ENCODE results near the gene WNT7B. TPM values are rescaled to one million over a fixed set of nuclear protein-coding genes. Genes with fewer than 3 reads are reported as not detected.
"Not testable (repeated sequence)": the region's sequence is repeated elsewhere in the genome, so short reads cannot be mapped to it uniquely, and the experiment has no call there.

The WNT7B gene
- total RNA-seq, 1 donor from 2014 or later = 3.7 TPM

DNA sequence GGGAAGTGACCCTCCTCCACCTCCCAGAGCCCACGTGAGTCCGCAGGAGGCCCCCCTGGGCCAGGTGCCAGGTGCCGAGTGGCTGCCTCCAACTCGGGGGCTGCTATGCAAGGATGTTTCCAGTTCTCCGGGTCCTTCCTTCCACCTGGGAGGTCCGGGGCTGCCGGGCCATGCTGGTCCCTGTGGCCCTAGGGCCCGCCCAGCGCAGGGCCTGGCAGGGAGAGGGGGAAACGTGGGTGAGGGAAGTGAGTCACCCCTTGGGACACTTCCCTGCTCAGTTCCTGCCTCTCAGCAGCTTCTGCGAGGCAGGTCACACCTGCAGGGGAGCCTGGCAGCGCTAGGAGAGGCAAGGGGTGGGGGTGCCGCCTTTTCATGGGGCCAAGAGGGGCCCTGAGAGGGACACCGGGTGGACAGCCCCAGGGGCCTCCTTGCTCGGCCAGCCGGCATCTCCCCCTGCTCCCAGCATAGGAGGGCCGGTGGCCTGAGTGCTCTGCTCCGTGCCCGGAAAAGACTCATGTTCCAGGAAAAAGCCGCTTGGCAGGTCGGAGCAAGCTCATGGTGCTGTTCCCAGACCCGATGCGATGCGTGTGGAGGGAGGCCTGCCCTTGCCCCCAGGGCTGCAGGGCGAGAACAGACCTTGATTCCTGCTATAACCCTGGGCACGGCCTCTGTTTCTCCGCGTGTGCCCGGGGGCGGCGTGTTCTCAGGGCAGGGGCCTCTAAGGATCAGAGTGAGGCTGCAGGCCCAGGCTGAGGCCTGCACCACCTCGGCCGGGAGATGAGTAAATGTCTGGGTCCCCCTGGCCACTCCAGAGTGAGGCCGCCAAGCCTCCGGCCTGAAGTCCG lies 30.3 kb upstream of the WNT7B start:
- Mint-ChIP-seq H3K4me3 (ENCODE audit: low read depth) (no peak overlapping the region), H3K27ac (no peak overlapping the region)

DNA sequence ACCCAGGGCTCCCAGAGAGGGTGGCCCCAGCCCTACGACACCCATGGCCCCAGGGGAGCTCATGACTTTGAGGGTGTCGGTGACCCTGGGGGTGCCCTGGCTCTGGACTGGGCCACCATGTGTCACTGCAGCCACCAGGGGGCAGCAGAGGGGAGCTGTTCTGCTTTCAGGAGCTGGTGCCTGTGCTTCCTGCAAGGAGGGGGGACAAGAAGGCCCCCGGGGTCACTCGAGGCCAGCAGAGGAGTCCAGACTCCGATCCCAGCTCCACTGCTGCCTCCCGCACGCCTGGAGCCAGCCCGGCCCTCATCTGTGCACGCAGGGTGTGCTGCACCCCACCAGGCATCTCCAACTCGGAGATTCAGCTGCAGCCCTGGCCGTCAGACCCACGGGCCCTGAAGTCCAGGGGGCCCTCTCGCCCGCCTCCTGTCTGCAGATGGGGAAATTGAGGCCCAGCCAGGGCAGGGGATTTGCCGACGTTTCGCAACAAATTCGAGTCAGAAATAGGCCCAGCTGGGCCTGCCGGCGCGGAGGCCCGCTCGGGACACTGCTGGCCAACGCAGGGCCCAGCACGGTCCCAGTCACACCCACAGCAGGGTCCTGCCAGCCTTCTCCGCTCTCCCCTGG lies 29.5 kb upstream of the WNT7B start:
- TF ChIP-seq, protein P1, sequence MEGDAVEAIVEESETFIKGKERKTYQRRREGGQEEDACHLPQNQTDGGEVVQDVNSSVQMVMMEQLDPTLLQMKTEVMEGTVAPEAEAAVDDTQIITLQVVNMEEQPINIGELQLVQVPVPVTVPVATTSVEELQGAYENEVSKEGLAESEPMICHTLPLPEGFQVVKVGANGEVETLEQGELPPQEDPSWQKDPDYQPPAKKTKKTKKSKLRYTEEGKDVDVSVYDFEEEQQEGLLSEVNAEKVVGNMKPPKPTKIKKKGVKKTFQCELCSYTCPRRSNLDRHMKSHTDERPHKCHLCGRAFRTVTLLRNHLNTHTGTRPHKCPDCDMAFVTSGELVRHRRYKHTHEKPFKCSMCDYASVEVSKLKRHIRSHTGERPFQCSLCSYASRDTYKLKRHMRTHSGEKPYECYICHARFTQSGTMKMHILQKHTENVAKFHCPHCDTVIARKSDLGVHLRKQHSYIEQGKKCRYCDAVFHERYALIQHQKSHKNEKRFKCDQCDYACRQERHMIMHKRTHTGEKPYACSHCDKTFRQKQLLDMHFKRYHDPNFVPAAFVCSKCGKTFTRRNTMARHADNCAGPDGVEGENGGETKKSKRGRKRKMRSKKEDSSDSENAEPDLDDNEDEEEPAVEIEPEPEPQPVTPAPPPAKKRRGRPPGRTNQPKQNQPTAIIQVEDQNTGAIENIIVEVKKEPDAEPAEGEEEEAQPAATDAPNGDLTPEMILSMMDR (IDR thresholded peaks at IDR 0.05; ENCODE audit: unreplicated experiment) = peak; percentile 98
- Mint-ChIP-seq H3K27me3 (peaks cover 11% of the 10 kb centered on the region), H3K9me3 (ENCODE audit: low read depth) (no peaks in the 10 kb centered on the region), H3K36me3 (ENCODE audit: insufficient read depth) (no peaks in the 10 kb centered on the region), H3K27ac (no peak overlapping the region), H3K4me1 (ENCODE audit: low read depth) (no peaks in the 10 kb centered on the region), H3K4me3 (ENCODE audit: low read depth) (no peak overlapping the region)
- DNase-seq (ENCODE audit: low spot score, unreplicated experiment) = peak; percentile 86

More for the DNA sequence above, 30.3 kb upstream of the WNT7B start:
- TF ChIP-seq, protein P1 (IDR thresholded peaks at IDR 0.05; ENCODE audit: unreplicated experiment) = no peak
- no peak for DNase-seq (ENCODE audit: low spot score, unreplicated experiment)
- no peaks in the 10 kb centered on the region for H3K36me3 Mint-ChIP-seq (ENCODE audit: insufficient read depth)
- no peaks in the 10 kb centered on the region for H3K4me1 Mint-ChIP-seq (ENCODE audit: low read depth)
- no peaks in the 10 kb centered on the region for H3K9me3 Mint-ChIP-seq (ENCODE audit: low read depth)
- peaks cover 9% of the 10 kb centered on the region for H3K27me3 Mint-ChIP-seq

DNA sequence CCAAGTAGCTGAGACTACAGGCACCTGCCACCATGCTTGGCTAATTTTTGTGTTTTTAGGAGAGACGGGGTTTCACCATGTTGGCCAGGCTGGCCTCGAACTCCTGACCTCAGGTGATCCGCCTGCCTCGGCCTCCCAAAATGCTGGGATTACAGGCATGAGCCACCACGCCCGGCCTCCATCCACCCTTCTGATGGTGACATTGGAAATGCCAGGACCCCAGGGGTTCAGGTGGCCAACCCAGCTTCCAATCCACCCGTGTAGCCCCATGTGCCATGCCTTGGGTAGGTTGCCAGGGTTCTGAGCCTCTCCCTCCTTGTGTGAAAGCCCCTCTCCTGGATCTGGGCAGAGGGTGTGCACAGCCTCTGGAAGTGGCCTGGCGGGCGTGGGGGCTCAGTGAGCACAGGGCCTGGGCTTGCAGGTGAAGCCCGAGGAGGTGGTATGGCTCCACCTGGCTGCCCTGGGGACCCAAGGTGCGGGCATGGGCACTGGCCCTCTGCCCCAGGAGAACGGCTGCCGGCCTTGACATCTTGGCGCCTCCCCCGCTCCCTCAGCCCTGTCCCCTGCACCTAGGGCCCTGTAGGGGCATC lies 28.2 kb upstream of the WNT7B start:
- not testable (repeated sequence) for H3K27me3 Mint-ChIP-seq; DNase-seq (ENCODE audit: low spot score, unreplicated experiment); H3K27ac Mint-ChIP-seq; H3K4me3 Mint-ChIP-seq (ENCODE audit: low read depth); H3K9me3 Mint-ChIP-seq (ENCODE audit: low read depth); H3K4me1 Mint-ChIP-seq (ENCODE audit: low read depth); H3K36me3 Mint-ChIP-seq (ENCODE audit: insufficient read depth)

DNA sequence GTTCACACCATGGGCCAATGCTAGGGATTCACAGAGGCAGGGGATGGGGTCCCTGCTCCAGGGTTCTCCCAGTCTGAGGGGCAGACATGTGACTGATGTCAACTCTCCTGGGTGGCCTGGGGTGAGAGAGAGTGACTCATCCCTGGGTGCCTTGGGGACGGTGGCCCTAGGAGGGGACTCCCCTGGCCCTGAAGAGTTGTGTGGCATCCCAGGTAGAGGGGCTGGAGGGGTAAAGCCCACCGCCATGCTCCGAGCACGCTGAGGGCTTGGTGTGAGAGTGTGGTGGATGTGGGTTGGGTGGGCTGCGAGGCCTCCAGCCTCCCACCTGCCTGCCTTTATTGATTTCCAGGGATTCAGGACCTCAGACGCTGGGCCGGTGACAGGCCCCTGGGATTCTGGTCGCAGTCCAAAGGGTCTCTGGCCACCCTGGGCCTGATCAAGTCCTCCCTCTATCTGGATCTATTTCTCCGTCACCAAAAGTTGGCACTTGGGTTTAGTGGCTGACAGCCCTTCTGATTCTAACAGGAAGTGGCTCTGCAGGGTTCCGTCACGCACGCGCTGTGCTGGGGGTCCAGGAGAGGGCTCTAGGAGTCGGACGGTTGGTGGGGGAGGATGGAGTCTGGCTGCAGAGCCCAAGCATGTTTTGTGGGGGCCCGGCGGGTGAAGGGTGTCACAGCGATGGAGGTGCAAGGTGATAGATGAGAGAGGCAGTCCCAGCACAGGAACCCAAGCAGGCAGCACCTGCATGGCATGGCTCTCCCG lies 27.3 kb upstream of the WNT7B start:
- TF ChIP-seq, protein P1 (IDR thresholded peaks at IDR 0.05; ENCODE audit: unreplicated experiment) = no peak
- DNase-seq (ENCODE audit: low spot score, unreplicated experiment) = no peak
- H3K36me3 Mint-ChIP-seq (ENCODE audit: insufficient read depth) = no peaks in the 10 kb centered on the region
- H3K4me1 Mint-ChIP-seq (ENCODE audit: low read depth) = no peaks in the 10 kb centered on the region
- no peak overlapping the region for H3K4me3 Mint-ChIP-seq (ENCODE audit: low read depth)
- peaks cover 14% of the 10 kb centered on the region for H3K27me3 Mint-ChIP-seq
- no peak overlapping the region for H3K27ac Mint-ChIP-seq
- no peaks in the 10 kb centered on the region for H3K9me3 Mint-ChIP-seq (ENCODE audit: low read depth)

DNA sequence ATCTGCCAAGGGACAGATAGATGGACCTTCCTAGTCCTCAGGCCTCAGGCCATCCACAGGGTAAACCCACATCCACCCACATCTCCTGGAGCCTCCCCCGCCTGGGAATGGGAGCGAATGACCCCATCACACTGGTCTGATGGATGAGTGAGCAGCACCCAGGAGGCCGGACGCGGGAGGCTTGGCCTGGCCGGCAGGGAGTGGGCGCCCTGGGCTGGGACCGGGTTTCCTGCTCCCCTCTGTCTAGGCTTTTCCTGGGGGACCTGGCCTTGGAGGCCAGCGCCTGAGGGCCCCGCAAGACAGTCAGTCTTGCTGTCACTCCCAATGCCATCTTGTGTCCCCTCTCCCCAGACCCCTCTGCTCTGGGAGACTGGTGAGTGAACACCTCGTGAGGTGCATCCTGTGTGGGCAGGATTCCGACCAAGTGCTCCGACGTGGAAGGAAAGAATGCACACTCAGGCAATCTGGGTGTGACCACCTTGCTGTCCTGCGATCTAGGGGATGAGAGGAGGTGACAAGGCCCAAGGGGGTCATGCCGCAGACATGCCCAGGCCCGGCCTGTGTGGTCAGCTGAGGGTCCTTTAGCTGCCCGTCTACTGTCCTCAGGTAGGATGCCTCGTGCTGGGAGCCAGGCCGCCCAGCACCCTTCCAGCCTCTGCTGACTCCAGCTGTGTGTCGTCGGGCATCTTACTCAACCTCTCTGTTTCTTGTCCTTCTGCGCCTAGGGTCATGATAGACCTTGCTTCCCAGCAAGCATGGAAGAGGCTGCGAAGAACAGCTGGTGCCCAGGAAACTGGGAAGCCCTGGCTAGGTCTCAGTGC lies 26.5 kb upstream of the WNT7B start:
- Mint-ChIP-seq H3K4me1 (ENCODE audit: low read depth) (no peaks in the 10 kb centered on the region), H3K4me3 (ENCODE audit: low read depth) (no peak overlapping the region), H3K27ac (no peak overlapping the region), H3K9me3 (ENCODE audit: low read depth) (no peaks in the 10 kb centered on the region), H3K36me3 (ENCODE audit: insufficient read depth) (no peaks in the 10 kb centered on the region), H3K27me3 (peaks cover 17% of the 10 kb centered on the region)
- DNase-seq (ENCODE audit: low spot score, unreplicated experiment) = no peak
- TF ChIP-seq, protein P1 (IDR thresholded peaks at IDR 0.05; ENCODE audit: unreplicated experiment) = no peak

Measured in progenitor cell of endocrine pancreas (in vitro differentiated cells).